ENCODE results near the gene BST2. TPM values are rescaled to one million over a fixed set of nuclear protein-coding genes. Genes with fewer than 3 reads are reported as not detected.

The BST2 gene
- polyA plus RNA-seq, 3 donors = 115 to 149 (median 127) TPM

DNA sequence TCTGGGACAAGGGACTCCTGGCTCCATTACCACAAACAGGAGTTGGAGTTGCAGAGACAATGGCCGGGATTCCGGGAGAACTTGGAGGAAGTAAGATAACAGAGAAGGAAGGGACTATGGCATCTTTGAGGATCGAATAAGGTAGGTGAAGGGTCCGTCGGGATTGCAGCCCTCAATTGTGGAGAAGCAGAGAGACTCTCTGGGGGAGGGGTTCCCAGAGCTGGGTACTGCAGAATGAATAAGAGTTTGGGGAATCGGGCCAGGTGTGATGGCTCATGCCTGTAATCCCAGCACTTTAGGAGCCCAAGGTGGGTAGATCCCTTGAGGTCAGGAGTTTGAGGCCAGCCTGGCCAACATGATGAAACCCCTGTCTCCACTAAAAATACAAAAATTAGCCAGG is 3.8 kb downstream of the BST2 start:
- DNase-seq (ENCODE audit: extremely low read depth in 1 of 11, low read depth in 9 of 11, low spot score in 4 of 11) = no peak

DNA sequence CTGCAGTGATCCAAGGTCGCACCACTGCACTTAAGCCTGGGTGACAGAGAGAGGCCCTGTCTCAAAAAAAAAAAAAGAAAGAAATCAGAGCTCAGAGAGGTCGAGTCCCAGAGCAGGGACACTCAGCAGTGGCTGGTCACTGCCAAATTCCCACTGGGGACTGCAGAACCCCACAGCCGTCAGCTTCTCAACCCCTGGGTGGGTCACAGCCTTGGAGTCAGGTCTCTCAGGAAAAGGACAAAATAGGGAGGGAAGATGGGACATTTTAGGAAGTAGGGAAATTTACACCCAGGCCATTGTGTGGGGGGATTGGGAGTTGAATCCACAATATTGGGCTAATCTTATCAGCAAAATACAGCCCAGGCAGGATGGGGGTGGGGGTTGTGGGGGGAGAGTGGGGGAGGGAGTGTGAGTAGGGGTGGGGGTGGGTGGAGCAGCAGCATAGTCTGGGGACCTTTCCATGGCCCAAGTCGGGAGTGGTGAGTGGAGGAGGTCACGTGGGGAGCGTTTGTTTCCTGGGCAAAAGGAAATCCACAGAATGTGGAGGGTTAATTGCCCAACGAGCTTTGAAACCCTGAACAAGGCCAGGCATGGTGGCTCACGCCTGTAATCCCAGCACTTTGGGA is 6.4 kb downstream of the BST2 start:
- DNase-seq (ENCODE audit: extremely low read depth in 1 of 11, low read depth in 9 of 11, low spot score in 4 of 11) = no peak

DNA sequence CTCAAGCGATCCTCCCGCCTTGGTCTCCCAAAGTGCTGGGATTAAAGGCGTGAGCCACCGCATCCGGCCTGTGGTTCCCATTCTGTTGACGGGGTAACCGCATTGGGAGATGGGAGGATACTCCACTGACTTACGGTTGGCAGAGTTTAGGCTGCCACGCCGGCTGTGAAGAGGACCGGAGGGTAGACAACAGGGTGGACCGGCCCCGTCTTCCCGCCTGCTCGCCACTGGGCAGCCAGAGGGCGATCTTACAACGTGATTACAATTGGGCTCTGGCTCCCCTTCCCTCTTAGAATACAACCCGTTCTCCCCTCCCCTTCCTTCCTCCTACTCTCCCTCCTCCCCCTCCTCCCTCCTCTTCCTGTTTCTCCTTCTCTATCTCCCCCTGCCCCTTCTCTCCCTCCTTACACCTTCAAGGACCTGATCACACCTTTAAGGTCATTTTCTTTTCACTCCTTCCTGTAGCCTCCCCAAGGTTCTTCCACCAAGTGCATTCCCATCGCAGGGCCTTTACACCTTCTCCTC is 10.5 kb downstream of the BST2 start:
- DNase-seq (ENCODE audit: extremely low read depth in 1 of 11, low read depth in 9 of 11, low spot score in 4 of 11) = no peak

DNA sequence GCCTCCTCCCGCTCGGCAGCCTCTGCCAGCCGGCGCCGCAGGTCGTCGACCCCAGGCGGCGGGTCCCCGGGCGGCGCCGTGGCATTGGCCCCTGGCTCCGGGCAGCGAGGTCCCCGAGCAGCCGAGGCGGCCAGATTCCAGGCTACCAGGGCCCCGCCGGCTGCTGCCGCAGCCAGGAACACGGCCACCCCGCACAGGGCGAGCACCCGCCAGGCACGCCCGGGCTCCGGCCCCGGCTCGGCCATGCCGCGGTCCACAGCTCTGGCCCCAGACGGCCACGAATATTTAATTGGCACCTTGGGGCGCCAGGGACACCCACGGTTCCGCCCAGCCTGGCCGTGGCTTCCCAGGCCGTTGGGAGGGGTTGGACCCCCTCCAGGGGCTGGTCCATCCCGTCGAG is 11.5 kb downstream of the BST2 start, which contains the start of gene CCDC194:
TSS of gene CCDC194 (minus strand) at position 283 of the 400 bp plus-strand sequence. CDS start at position 245, 38 bp downstream.
- no peak for DNase-seq (ENCODE audit: extremely low read depth in 1 of 11, low read depth in 9 of 11, low spot score in 4 of 11)

DNA sequence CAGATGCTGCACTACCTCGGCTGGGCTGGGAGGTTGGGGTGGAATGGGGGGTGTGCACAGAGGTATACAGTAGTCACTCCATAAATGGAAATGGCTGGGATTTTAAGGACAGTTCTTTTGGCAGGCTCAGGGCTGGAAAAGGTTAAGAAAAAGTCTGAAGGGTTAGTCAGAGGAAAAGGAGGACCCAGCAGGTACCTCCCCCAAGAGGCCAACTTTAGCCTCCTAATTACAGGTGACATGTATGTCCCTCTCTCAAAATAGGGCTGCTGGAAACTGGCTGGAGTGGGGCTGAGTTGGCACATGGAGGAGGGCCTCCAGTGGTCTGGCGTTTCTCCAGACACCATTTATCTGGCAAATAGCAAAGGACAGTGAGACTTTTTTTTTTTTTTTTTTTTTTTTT is 12.4 kb downstream of the BST2 start:
- DNase-seq (ENCODE audit: extremely low read depth in 1 of 11, low read depth in 9 of 11, low spot score in 4 of 11) = no peak

DNA sequence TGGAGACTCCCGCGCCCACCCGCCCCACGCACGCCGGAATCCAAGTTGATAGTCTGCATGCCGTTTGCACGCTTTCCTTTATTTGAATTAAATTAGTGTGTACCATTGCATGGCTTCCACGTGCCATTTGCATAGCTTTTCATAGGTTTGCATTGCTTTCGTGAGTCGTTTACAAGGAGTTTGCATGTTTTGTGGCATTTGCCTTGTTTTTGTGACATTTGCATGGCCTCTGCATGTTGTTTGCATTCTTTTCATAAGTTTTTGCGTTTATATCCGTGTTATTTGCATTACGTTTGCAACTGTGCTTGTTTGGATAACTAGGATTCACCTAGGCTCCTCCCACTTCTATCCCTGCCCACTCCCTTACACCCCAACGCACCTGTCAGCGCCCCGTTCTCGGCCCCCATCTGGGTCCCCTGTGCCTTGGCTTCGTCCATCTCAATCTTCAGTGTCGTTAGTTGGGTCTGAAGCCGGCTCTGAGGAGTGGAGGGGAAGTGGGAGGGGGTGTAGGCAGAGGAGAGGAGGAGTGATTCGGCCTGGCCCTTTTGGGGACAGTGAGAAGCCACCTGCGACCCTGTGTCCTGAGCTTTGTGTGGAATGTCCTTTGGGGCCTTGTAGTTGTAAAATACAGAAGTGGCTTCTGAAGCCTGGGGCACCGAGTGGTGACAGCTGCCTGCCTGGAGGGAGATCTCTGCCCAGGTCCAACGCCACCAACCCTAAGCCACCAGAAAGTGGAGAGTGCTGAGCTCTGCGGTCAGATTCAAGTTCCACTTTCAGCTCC is 13.9 kb downstream of the BST2 start:
- no peak for DNase-seq (ENCODE audit: extremely low read depth in 1 of 11, low read depth in 9 of 11, low spot score in 4 of 11)

DNA sequence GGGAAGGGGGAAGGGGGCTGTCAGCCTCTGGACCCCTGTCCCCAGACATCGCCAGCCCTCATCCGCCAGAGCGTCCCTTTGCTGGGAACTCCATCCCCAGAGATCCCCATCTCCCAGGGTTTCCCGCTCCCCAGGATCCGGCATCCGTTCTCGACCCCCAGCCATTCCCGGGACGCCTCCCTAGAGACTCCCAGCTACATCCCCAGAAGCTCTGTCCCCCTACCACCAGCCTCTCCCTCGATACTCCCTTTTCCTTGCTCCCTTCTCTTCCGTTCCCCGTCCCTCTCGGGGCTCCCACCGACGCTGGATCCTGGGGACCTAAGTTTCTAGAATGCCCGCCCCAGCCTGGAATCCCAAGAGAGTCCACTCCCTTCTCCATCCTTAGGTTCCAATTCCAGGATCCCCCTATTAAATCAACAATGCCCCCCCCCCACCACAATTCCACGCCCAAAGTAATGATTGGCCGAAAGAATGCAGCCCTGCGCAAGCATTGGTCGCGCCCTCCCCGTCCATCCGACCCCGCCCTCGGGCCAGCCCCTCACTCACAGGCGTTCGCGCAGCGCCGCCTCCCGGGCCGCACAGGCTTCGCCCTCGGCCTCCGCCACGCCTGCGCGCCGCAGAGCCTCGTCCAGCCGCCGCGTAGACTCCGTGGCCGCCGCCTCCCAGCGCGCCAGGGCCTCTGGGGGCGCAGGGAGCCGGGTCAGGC is 14.6 kb downstream of the BST2 start:
- DNase-seq (ENCODE audit: extremely low read depth in 1 of 11, low read depth in 9 of 11, low spot score in 4 of 11) = peak in 10 of 11 donors; percentile 83 to 95 (median 93)

DNA sequence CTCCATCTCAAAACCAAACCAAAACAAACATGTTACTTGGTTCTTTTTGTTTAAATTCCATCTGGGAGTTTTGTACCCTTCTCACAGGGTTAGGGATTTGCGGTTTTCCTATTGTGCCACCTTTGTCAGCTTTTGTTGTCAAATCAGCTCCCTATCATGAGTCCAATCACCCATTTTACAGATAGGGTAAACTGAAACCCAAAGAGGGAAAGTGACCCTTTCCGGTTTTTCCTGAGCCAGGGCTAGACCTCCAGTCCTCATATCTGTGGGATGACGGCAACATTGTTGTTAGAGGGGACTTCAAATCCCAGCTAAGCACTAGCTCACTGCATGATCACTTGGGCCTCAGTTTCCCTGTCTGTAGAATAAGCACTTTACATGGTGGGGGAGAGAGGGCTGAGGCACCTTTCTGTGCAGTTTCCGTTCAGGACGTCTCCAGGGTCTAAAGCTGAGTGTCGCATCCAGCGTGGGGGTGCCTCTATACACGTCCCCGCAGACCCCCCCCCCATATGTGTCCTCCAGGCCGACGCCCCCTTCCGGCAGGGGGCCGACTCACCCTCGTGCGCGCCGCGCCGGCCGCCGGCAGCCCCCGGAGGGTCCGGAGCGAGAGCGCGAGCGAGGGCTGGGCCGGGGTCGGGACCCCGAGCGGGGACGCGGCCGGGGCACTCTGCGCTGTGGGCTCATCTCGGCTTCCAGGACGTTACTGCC is 15.3 kb downstream of the BST2 start:
- no peak for DNase-seq (ENCODE audit: extremely low read depth in 1 of 11, low read depth in 9 of 11, low spot score in 4 of 11)

DNA sequence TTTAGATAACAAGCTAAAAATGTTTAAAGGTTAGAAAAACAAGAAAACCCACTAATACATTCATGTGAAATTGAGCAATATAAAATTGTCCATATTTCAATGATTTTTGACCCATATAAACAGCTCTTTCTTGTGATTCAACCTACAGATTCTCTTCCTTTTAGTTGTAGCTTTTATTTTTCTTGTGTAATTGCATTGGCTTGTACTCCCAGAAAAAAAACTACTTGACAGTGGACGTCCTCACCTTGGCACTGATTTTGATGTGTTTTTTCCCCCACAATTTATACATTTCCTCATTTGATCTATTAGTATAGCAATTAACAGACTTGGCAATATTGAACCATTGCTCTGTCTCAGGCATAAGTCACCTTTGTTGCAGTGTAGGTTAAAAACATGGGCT is 16.1 kb downstream of the BST2 start:
- no peak for DNase-seq (ENCODE audit: extremely low read depth in 1 of 11, low read depth in 9 of 11, low spot score in 4 of 11)

DNA sequence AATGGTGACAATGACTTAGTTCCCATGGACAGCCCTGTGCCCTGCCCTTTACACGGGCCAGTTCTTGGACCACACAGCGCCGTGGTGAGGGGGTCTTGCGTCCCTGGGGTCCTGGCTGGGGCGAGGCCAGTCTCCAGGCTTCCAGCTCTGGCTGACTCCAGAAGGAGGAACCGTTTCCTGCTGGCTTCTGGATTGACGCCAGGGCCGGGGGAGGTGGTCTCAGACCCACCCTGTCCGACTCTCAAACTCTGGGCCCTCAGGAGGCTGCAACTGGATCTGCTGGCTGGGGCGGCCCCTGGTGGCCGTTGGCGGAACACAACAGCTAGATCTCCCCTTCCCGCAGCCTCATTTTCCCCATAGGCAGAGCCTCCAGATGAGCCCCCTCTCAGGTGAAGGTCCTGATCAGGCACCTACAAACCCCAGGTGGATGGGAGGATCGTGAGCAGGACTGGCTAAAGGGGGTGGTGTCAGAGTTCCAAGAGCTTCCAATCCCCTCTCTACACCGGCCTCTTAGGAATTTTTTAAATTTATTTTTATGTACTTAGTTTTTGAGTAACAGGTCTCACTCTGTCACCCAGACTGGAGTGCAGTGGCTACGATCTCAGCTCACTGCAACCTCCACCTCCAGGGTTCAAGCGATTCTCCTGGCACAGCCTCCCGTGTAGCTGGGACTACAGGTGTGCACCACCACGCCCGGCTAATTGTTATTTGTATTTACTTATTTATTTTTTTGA is 19.4 kb downstream of the BST2 start:
- DNase-seq (ENCODE audit: extremely low read depth in 1 of 11, low read depth in 9 of 11, low spot score in 4 of 11) = peak in 4 of 11 donors; percentile 61 to 66 (median 64)

DNA sequence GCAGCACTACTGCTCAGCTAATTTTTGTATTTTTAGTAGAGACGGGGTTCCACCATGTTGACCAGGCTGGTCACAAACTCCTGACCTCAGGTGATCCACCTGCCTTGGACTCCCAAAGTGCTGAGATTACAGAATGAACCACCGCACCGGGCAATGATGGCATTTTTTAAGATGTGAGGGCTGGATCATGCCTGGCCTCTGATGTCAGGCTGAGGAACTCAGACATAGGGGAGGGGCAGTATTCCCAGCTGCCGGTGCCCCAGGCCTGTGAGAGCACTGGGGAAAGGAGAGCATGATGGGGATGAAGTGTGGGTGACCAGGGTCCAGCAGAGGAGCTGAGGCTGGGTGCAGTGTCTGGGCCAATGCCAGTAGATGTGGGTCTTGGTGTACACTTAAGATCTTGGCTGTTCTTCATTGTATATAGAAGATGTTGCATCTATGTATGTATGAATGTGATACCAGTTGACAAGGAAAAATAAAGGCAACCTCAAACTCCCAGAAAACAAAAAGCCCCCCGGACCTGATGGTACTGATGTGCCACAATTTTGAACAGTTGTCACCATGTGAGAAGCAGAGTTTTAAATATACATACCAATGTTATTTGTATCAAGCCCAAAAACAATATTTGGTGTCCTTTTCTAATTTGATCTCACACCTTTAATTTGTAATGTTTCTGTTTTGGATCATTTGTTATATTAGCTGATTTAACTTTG is 24.8 kb downstream of the BST2 start:
- DNase-seq (ENCODE audit: extremely low read depth in 1 of 11, low read depth in 9 of 11, low spot score in 4 of 11) = no peak

DNA sequence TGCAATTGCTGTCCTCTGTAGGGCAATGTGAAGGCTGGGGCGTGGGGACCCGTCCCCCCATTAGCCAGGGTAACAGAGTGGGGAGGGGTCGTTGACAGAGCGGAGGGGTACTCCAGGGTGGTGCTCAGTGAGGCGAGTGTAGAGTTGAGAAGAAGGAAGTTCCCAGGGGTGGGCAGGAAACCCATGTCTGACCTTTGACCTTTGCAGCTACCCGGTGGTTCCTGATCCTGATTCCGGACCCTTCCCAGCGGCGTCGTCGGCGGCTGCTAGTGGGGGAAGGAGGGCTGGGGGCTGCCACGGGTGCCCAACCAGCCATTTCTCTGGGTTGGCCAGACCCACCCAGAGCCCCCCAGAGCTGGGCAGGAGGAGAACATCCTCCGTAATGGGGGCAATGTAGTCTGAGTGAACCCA is 26.2 kb downstream of the BST2 start:
- peak in 5 of 11 donors; percentile 55 to 77 (median 65) for DNase-seq (ENCODE audit: extremely low read depth in 1 of 11, low read depth in 9 of 11, low spot score in 4 of 11)

DNA sequence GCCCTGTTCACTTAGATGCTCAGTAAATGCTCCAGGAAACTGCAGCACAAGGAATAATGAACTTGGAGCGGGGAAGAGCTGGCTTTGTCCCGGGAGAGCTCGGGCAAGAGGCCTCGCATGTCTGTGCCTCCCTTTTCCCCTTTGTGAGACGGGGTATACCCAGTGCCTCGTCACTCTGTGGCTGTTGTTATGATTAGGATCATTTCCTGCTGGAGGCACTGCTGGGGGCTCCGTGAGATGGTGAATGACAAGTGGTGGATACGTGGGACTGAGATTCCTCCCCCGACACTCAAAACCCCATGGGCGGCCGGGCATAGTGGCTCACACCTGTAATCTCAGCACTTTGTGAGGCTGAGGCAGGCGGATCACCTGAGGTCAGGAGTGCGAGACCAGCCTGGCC is 27.2 kb downstream of the BST2 start:
- DNase-seq (ENCODE audit: extremely low read depth in 1 of 11, low read depth in 9 of 11, low spot score in 4 of 11) = no peak

DNA sequence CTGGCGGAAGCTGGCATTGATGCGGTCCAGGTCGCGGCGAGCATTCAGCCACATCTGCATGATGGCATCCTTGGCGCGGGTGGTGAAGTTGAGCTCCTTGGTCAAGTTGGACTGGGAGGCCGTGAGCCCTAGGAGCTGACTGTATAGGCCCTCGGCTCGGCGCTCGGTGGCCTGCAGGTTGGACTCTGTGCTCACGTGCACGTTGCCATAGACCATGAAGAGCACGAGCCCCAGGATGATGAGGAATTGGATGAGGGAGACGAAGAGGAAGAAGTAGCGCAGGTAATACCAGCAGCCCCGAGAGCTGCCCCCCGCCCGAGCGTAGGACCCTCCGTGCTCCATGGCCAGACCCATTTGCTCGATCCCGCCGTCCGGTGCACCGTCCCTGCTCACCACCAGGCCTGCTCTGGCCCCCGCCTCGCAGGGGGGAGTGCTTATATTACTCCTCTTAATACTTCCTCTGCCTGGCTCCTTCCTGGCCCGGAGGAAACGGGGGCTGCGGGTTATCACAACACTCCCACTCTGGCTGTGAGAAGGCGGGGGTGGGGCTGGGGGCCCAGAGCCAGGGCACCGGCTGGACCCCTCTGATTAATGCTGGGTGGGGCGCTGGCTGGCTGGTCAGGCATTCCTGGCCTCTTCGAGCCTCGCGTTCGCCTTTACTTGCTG is 28.4 kb downstream of the BST2 start, which contains the start of gene PLVAP:
TSS of gene PLVAP (minus strand) at position 408 of the 666 bp plus-strand sequence. CDS start at position 354, 54 bp downstream.
- peak in 2 of 11 donors; percentile 44 to 49 for DNase-seq (ENCODE audit: extremely low read depth in 1 of 11, low read depth in 9 of 11, low spot score in 4 of 11)

DNA sequence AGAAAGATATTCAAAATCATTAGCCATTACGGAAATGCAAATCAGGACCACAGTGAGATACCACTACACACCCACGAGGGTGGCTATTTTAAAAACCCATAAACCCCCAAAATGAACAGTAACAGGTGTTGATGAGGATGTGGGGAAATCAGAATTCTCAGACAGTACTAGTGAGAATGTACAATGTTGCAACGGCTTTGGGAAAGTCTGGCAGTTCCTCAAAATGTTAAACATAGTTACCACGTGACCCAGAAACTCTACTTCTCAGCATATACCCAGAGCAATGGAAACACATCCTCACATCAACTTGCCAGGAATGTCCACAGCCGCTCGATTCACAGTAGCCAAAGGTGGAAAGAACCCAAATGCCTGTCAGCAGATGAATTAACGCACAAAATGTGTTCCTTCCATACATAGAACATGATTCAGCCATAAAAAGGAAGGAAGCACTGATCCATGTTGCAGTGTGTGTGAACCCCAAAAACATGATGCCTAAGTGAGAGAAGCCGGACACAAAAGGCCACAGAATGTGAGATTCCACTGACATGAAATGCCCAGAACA is 35.3 kb downstream of the BST2 start:
- DNase-seq (ENCODE audit: extremely low read depth in 1 of 11, low read depth in 9 of 11, low spot score in 4 of 11) = no peak

DNA sequence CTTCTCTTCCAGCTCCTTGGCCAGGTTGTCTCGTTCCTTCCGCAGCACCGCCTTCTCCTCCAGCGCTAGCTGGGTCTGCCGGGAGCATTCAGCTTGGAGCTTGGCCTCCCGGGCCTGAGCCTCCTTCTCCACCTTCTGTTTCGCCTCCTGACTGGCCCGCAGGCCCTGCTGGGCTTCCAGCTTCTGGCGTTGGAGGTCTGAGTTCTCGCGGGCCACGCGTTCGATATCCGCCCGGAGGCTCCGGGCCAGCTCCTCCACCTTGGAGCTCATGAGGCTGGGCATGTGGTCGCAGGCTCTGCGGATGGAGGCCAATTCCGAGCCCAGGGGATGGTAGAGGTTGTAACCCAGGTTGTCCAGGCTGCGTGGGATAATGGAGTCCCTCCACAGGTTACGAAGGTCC is 40.1 kb downstream of the BST2 start:
- DNase-seq (ENCODE audit: extremely low read depth in 1 of 11, low read depth in 9 of 11, low spot score in 4 of 11) = no peak

Data from renal cortex interstitium (tissue), 11 donors.